OCI-M2 (cell line): ENCODE measurements around the gene EEF1AKMT3.

ENCODE experiments used
- DNase-seq: peaks from one replicate; lab custom pipeline; 2025; ENCODE audit not compliant: unreplicated experiment; lab: John Stamatoyannopoulos, UW

EEF1AKMT3 gene

DNA sequence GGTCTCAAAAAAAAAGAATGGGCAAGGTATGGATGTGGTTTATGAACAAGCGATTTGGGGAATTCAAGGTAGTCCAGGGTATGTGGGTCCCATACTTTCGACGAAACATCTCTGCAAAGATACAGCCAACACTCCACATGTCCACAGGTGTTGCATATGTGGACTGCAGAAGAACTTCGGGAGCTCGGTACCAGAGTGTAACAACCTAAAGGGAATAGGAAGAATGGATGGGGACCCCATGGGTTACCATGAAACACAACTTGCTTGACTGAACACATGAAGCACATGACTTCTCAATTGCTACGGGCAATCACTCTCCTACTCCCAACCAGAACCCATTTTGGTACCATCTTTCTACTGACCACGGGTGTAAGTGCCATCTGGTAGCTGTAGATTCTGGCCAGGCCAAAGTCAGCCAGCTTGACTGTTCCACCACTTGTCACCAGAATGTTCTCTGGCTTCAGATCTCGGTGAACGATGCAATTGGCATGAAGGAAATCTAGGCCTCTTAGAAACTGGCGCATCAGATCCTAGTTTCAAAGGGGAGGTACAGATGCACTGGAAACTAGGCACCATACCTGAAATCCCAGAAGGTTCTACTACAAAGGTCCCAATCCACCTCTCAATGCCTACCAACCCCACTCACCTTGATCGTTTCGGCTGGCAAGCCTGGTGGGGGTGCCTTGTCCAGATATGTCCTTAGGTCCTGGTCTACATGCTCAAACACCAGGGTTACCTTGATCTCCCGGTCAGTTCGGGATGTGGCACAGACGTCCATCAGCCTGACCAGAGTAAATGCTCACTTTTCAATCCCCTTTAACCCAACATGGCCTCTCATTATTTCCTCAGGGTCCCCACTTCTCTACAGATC, 21.6 kb upstream of the EEF1AKMT3 start:
- no peak for DNase-seq

DNA sequence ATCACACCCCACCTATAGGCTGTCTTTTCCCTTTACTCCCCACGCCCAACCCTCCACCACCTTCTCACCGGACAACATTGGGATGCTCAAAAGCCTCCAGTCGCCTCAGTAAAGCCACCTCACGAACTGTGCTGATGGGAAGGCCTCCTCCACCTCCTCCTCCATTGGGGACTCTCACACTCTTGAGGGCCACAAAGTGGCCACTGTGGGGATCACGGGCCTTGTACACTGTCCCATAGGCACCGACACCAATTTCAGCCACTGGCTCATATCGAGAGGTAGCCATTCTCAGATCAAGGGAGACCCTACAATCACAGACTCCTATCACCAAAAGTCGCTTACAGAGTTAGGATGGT, 21.0 kb upstream of the EEF1AKMT3 start:
- no peak for DNase-seq

DNA sequence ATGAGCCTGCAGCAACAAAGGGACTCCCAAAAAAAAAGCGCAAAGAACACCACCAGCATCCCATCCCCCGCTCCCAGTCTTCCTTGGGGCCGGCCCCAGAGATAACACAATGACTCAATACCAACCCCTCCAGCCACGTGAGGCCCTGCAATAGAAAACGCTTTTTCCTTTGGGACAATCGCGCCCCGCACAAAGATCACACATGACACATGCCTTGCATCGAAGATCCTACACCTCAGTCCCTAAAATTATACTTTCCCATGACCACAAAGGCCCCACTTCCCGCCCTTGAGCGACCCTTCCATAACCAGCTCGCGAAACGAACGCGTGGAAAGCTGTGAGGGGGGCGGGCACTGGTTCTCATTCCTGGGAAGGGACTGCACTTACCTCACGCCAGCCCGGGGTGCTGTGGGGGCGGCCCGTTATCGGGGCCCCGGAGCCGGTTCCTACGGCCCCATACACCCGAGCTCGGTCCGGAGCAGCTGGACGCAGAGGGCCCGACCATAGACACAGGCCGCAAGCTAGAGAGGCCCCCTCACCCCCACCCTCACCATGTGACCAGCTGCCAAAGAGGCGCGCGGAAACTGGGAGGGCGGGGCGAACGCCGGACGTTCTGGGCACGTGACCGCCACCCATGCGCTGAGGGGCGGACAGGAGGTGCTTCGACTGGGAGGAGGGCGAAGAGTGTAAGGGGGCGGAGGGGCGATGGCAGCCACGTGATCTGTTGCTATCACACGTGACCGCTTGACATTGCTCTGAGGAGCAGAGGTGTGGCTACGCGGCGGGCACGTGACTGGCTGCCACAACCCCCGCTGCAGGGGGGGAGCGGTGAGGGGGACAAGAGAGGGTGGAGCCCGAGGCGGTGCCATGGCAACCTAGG, 20.4 kb upstream of the EEF1AKMT3 start, which contains the start of gene CDK4:
CDK4 (minus strand) TSS at position 523 of the 880 bp plus-strand sequence. CDS start 593 bp downstream, outside the sequence.
- DNase-seq = peak; percentile 84

DNA sequence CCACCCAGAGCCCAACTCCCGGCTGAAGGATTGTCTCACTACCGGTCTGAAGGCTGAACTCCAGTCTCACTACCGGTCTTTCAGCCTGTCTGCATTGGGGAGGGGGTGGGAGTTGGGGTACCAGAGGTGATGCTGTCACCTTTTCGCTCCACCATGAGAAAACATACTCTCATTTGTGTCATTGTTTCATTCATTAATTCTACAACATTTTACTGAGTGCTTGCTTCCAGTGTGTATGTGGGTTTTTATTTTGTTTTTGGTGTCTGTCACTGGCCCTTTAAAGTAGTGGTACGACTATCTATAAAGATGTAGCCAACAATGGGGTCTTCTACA, 19.8 kb upstream of the EEF1AKMT3 start:
- DNase-seq = no peak

DNA sequence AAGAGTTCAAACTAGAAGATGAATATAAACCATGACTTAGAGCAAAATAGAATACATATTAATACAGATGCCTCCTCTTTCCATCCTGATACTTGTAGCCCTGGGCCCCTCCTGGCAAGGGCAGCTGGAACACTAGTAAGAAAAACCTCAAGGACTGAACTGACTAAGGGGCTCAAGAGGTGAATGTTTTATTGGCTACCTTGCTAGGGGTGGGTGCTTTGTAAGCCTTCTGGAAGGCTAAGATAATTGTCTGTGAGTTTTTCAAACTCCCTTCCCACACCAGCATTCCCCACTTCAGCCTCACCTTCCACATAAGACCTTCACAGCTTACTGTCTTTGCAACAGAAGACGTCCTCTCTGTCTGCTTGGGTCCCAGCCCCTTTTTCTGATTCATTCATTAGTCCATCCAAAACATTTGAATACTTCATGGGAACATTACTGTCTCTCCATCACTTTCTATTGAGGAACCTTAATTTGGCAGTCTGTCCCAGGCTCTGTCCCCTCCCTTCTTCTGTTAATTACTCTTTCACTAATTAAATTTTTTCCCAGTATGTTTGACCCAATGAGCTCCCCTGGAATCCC, 18.6 kb upstream of the EEF1AKMT3 start:
- no peak for DNase-seq

DNA sequence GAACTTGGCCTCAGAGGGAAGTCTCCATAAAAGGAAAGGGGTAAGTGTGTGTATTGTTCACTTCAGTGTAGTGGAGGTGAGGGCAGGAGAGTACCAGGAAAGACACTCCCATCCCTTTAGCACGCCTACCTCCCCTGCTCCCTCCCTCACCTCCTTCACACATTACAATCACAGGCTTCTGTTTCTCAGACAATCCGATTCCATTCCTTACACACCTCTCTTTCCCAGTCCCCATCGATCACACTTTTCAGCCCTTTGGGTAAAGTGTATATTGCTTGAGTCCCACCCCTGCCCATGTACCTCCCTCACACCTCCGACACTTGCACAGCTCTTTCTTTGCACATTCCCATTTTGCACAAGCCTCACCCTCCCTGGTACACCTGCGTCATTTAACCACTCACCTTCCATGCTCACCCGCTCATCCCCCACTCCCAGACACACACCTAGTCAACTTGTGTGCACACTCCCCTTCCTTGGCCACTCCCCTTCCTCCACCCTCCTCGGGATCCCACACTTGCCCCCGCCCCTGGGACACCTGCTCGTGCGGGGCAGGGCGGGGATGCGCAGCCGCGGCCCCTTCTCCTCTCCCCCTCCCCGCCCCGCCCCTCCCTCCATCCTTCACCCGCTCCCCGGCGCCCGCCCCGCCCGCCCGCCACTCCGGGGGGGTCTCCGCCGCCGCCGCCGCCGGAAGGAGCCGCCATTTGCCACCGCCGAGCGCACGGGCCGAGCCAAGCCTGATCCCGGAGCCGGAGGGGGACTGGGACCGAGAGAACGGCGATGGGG, 17.8 kb upstream of the EEF1AKMT3 start, which contains the start of gene MARCHF9:
MARCHF9 (plus strand) TSS at position 693 of the 783 bp plus-strand sequence. CDS start 426 bp downstream, outside the sequence.
- no peak for DNase-seq

DNA sequence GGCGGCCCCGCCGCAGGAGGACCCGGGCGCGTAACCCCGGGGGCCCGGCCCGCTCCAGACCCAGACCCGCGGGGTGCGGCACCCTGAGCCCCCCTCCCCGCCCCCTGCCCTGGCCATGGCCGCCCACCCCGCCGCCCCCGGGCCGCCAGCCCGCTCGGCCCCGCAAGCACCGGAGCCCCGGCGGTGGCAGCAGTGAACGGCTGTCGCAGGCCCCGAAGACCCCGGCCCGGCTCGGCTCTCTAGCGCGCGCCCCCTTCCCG, 17.3 kb upstream of the EEF1AKMT3 start:
- no peak for DNase-seq

DNA sequence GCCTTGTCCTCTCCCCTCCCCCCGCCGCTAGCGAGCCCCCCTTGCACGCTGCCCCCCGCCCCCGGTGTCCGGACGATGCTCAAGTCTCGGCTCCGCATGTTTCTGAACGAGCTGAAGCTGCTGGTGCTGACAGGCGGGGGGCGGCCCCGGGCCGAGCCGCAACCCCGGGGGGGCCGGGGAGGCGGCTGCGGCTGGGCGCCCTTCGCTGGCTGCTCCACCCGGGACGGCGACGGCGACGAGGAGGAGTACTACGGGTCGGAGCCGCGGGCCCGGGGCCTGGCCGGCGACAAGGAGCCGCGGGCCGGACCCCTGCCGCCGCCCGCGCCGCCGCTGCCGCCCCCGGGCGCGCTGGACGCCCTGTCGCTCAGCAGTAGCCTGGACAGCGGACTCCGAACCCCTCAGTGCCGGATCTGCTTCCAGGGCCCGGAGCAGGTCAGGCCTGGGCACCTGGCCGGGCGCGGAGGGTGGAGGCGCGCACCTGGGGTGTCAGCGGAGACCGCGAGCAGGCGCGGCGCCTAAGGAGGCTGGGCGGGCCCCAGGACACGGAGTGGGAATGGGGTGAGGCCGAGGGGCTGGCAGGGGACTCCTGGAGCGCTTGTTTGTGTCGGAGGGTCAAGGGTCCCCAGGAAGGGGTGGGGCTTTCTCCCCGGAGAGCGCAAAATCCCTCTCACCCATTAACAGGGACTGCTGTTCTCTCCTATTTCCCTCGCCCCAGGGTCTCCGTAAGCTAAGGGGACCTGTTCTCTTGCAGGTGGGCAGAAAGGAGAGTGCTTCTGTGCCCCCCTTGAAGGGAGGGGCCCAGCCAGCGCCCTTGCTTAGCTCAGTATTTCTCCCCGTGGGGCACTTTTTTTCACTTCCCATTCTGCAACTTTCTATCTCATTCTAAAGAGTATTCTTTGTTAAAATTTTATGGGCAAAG, 16.7 kb upstream of the EEF1AKMT3 start:
- no peak for DNase-seq

DNA sequence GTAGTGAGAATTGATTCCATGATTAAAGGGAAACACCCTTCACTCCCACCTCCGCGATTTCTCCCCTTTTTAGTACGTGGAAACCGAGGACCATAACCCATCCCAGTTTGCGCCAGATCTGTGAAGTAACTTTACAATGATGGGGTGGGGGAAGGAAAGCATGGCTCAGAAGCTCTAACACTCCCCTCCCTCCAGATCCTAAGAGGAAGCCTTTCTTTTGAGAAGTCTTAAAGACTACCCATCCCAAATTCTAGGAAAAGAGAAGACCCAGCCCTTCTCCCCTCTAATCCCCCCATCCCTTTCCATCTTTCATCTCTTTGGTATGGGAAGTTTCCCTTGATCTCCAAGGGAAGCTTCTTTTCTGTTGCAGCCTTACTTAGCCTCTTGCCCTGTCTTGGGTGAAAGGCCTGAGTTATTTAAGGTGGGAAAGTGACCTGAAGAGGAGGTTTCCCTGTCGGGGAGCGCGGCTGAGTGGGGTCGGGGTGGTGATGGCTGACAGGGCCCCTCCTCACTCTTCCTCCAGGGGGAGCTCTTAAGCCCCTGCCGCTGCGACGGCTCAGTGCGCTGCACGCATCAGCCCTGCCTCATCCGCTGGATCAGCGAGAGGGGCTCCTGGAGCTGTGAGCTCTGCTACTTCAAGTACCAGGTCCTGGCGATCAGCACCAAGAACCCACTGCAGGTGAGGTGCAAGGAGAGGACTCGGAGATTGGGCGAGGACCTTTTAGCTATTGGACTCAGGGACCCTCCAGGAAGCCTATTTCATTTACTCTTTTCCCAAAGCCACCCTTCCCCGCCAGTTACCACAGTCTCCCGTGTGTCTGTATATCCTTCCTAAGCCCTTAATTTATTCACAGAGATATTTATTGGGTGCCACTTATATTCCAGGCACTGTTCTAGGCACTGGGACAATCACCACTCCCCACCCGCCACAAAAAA, 15.7 kb upstream of the EEF1AKMT3 start:
- DNase-seq = no peak

DNA sequence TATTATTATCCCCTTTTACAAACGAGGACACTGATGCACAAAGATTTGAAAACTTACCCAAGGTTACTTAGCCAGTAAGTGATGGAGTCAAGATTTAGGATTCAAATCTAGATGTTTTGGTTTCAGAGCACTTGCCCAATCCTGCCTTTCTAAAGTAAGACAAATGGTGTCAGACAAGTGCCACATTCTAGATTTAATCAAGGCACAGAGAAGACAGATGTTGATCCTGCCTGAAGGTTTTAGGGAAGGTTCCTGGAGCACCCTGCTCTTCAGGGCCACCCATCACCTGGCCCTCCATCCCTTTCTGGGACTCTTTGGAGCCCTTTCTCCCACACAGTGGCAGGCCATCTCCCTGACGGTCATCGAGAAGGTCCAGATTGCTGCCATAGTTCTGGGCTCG, 14.6 kb upstream of the EEF1AKMT3 start:
- no peak for DNase-seq

DNA sequence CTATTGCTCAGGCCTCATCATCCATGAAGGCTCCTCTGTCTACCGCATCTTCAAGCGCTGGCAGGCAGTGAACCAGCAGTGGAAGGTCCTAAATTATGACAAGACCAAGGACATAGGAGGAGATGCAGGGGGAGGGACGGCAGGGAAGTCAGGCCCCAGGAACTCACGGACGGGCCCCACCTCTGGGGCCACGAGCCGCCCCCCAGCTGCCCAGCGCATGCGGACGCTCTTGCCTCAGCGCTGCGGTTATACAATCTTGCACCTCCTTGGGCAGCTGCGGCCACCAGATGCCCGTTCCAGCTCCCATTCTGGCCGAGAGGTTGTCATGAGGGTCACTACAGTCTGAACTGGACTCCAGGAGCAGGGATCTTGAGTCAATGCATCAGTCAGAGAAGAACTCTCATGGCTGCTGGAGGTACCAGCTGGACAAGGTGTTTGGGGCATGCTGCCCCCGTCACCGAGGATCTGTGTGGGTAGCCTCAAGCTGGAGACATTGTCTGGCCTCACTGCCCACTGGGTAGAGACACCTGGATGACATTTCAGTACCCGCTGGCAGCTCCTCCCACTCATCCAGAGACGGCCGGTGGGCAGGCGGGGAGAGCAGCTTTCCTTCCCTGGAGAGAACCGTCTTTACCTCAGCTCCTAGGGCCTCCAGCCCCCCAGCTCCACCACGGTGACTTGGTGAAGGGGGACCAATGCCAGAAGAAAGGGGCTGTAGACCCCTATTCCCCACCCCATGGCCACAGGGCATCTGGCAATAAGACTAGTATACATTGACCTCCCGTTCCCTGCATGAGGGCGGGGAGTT, 13.7 kb upstream of the EEF1AKMT3 start:
- DNase-seq = no peak

DNA sequence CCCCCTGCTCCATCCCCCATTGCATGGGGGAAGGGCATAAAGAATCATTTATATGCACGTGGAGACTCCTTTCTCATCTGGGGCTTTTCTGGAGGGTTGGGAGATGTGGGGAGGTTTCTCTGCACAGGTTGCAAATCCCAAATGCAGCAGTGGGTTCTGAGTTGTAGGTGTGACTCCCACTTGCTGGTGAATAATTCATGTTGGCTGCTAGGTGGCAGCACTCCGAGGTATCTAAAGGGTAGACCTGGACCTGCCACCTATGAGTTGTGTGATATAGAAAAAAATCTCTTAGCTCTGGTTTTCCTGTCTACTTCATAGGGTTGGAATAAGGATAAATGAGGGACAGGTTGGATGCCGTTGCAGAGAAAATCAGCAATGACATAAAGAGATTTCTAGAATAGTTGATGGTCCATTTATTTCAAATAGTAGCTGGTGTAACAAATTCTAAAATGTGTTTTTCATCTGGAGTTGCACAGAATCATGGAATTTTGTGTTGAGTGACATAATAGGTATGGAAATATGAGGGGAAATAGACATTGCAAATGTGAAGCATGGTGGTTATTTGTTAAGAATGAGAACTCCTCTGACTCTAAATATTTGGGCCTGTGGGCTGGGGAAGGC, 12.9 kb upstream of the EEF1AKMT3 start:
- no peak for DNase-seq

DNA sequence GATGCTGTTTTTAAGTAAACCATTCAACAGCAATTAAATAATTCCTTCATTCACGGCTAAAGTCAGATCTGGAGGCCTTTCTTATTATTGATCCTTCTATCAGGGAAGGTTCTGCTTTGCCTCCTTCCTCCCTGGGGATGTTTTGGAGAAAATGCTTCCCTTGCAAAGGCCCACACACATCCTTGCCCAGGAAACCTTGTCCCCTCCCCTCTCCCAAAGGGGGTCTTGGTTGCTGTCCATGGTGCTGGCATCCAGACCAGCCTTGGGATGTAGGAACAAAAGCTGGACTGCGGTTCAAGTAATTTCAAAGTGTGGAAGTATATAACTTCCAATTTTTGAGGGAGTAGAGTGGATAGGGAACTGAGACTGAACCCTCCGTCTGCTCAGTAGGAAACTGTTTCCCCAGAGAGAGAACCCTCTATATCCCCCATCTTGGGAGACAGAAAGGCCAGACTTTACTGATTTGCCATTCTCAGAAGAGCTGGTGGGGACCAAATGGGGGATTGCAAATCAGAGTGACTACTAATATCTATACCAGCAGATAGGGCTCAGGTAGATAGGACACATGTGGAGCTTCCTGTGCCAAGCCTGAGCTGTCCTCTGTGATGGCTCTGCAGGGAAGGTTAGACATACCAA, 11.9 kb upstream of the EEF1AKMT3 start:
- DNase-seq = no peak

DNA sequence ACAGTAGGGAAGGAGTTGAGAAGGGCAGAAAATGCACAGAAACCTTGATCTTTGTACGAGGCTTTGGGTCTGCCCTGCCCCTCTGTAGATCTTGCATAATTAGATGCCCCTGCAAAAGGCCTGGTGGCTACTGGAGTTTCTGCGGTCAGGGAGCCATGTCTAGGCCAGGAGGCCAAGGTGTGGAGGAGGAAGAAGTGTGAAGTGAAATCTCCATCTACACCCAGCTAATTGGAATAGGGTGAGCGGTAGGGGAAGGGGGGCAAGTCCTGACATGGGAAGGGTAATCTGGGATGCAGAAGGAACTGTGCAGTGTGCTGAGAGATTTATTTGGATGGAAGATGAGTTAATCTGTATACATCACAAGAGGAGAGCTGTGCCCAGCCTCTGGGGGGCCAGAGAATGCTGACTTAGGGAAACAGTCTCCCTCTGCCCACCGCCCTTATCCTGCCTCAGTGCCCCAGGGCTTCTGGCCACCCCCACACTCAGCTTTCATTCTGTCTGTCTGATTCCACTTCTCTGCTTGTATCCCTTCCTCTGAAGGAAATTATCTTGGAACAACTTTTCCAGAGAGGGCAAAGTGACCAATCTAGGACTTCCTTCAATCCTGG, 10.9 kb upstream of the EEF1AKMT3 start:
- no peak for DNase-seq

DNA sequence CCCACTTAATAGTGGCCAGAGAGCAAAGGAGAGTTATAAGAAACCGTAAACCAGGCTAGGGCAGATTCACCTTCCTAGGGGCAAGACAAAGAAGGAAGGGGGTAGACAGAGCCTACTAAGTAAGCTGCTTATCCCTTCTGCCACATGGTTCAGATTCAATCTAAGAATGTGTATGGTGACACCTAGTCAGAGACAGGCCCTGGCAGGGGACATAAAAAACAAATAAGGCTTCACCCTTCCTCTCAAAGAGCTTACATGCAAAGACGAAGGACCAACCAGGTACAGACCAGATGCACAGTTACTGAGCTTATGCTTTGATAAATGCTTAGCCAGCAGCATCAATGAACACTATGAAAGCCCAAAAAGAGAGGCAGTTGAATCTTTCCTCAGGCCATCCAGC, 10.0 kb upstream of the EEF1AKMT3 start:
- DNase-seq = no peak

DNA sequence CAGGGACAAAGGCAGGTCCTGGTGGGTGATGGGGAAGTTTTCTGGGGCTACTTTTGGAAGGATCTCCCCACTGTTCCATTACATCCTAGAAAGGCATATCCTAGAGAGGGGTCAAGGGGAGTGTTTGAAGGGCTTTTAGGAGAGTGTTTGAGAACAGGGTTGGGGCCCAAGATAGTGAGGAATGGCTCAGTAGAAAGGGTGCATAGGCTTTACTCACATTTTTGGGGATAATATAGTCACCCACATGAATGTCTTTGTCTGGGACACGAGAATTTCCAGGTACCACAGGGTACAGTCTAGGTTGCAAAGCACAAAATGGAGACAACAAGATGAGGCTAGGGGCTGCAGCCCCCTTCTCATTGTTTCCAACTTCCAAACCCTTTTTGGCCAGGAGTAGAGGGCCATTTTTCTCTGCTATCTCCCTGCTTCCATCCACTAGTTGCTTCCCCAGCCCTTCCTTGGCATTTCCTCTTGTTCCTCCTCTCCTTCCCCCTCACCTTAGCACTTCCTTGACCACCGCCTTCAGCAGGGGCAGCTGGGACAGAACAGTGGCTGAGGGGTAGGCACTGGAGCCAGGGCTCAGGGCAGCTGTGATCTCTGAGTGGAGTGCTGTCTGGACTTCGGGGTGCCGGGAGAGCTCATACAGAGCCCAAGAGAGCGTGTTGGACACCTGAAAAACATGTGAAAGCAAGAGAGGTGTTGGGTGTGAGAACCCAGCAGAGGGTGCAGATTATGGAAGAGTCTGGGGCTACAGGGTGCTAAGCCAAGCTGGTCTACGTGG, 8.3 kb upstream of the EEF1AKMT3 start:
- no peak for DNase-seq
